Activated naive CD8-positive, alpha-beta T cell treated with anti-CD3 and anti-CD28 coated beads, Interleukin-2, amount 10 ng/mL, durations not matched to agents 7 days and 5 days (primary cell): Measurements from ENCODE around the gene SCYGR1. TPM values are rescaled to one million over a fixed set of nuclear protein-coding genes. Genes with fewer than 3 reads are reported as not detected.
"Not testable (repeated sequence)": the region's sequence is repeated elsewhere in the genome, so short reads cannot be mapped to it uniquely, and the experiment has no call there.

Experiments used
- ATAC-seq: fragments of 150-1000 bp; cut with Tn5 transposase; one replicate; pipeline ENCODE4 v1.10.0; 2021; ENCODE audit warnings: low read depth, moderate library complexity
- POLR2A ChIA-PET: fragments of 350-600 bp; sonication (Branson Sonifier 250); formaldehyde crosslinking; loops from one replicate; lab custom pipeline; 2021; ENCODE audit warnings: antibody characterized with exemption; lab: Charles Lee
- DNase-seq: peaks from one replicate; pipeline ENCODE4 v3.0.0; 2021
- H3K27ac Mint-ChIP-seq: one replicate; pipeline ENCODE4 v1.8.0; 2022; ENCODE audit warnings: mild to moderate bottlenecking, mixed read lengths
- H3K27me3 Mint-ChIP-seq: one replicate; pipeline ENCODE4 v1.8.0; 2022; ENCODE audit warnings: mild to moderate bottlenecking, moderate library complexity, mixed read lengths
- H3K36me3 Mint-ChIP-seq: one replicate; pipeline ENCODE4 v1.8.0; 2021; ENCODE audit warnings: mild to moderate bottlenecking, mixed read lengths
- H3K4me1 Mint-ChIP-seq: one replicate; pipeline ENCODE4 v1.8.0; 2021; ENCODE audit warnings: mixed read lengths
- H3K4me3 Mint-ChIP-seq: one replicate; pipeline ENCODE4 v1.8.0; 2022; ENCODE audit warnings: mild to moderate bottlenecking, moderate library complexity, mixed read lengths
- H3K9me3 Mint-ChIP-seq: one replicate; pipeline ENCODE4 v1.8.0; 2021; ENCODE audit warnings: mixed read lengths
- total RNA-seq, 2 experiments: library from RNA; stranded (reverse); gene quantifications; one replicate each; pipeline ENCODE4 v1.2.3, GENCODE V29; 2021

SCYGR1 gene
- total RNA-seq: not detected

- DNase-seq, H3K36me3 Mint-ChIP-seq, H3K4me3 Mint-ChIP-seq, ATAC-seq, POLR2A ChIA-PET, H3K4me1 Mint-ChIP-seq, H3K9me3 Mint-ChIP-seq, H3K27me3 Mint-ChIP-seq, H3K27ac Mint-ChIP-seq: not testable (repeated sequence)
Observed at GRCh38 chr2:227387583-227387982, at the start of gene SCYGR1. Gene SCYGR1, minus strand, starts transcription at chr2:227387949. Its CDS starts 0 bp downstream, at chr2:227387949.

GRCh38 chr2:227436436-227437174, 48.9 kb upstream of the SCYGR1 start:
- Mint-ChIP-seq H3K36me3 (peaks cover 11% of the 10 kb centered on the region), H3K27ac (no peak overlapping the region), H3K4me1 (no peaks in the 10 kb centered on the region), H3K4me3 (no peak overlapping the region), H3K9me3 (peaks cover 13% of the 10 kb centered on the region), H3K27me3 (no peaks in the 10 kb centered on the region)
- DNase-seq (no peak), ATAC-seq (no peak)
- POLR2A ChIA-PET: no interaction called here

- ATAC-seq (no peak), DNase-seq (no peak)
- Mint-ChIP-seq H3K9me3 (peaks cover 17% of the 10 kb centered on the region), H3K27ac (no peak overlapping the region), H3K27me3 (no peaks in the 10 kb centered on the region), H3K4me3 (no peak overlapping the region), H3K4me1 (no peaks in the 10 kb centered on the region), H3K36me3 (peaks cover 17% of the 10 kb centered on the region)
- POLR2A ChIA-PET: no interaction called here
Observed at GRCh38 chr2:227433171-227433570, 45.4 kb upstream of the SCYGR1 start.

GRCh38 chr2:227430639-227431038, 42.9 kb upstream of the SCYGR1 start:
- Mint-ChIP-seq H3K4me1 (no peaks in the 10 kb centered on the region), H3K36me3 (peaks cover 17% of the 10 kb centered on the region), H3K4me3 (no peak overlapping the region), H3K27me3 (no peaks in the 10 kb centered on the region), H3K27ac (no peak overlapping the region), H3K9me3 (peaks cover 17% of the 10 kb centered on the region)
- ATAC-seq: no peak
- DNase-seq: no peak
- POLR2A ChIA-PET: no interaction called here

GRCh38 chr2:227428731-227429285, 41.1 kb upstream of the SCYGR1 start:
- DNase-seq: no peak
- Mint-ChIP-seq H3K27ac (no peak overlapping the region), H3K36me3 (peaks cover 17% of the 10 kb centered on the region), H3K4me3 (no peak overlapping the region), H3K4me1 (no peaks in the 10 kb centered on the region), H3K9me3 (peaks cover 14% of the 10 kb centered on the region), H3K27me3 (no peaks in the 10 kb centered on the region)
- no peak for ATAC-seq
- POLR2A ChIA-PET: no interaction called here

GRCh38 chr2:227423656-227424499, 36.1 kb upstream of the SCYGR1 start:
- H3K4me1 Mint-ChIP-seq: no peaks in the 10 kb centered on the region
- H3K36me3 Mint-ChIP-seq: peaks cover 2% of the 10 kb centered on the region
- no peak overlapping the region for H3K27ac Mint-ChIP-seq
- ATAC-seq (no peak), DNase-seq (no peak)
- POLR2A ChIA-PET: interaction anchor here (0.6 kb wide), 1 partner anchor 1383 kb away, joined by 3 read pairs; no protein-coding TSS in a partner anchor
- no peak overlapping the region for H3K4me3 Mint-ChIP-seq
- H3K9me3 Mint-ChIP-seq: no peaks in the 10 kb centered on the region
- H3K27me3 Mint-ChIP-seq: no peaks in the 10 kb centered on the region

- DNase-seq: no peak
- Mint-ChIP-seq H3K9me3 (no peaks in the 10 kb centered on the region), H3K27ac (no peak overlapping the region), H3K4me3 (no peak overlapping the region), H3K4me1 (peaks cover 2% of the 10 kb centered on the region), H3K27me3 (no peaks in the 10 kb centered on the region), H3K36me3 (peaks cover 2% of the 10 kb centered on the region)
- ATAC-seq: no peak
- POLR2A ChIA-PET: no interaction called here
Observed at GRCh38 chr2:227420087-227421052, 32.6 kb upstream of the SCYGR1 start.

GRCh38 chr2:227416701-227417100, 29.0 kb upstream of the SCYGR1 start:
- peaks cover 2% of the 10 kb centered on the region for H3K36me3 Mint-ChIP-seq
- H3K27me3 Mint-ChIP-seq: no peaks in the 10 kb centered on the region
- peaks cover 17% of the 10 kb centered on the region for H3K4me1 Mint-ChIP-seq
- POLR2A ChIA-PET: no interaction called here
- DNase-seq (no peak), ATAC-seq (no peak)
- no peaks in the 10 kb centered on the region for H3K9me3 Mint-ChIP-seq
- H3K27ac Mint-ChIP-seq: no peak overlapping the region
- no peak overlapping the region for H3K4me3 Mint-ChIP-seq

- Mint-ChIP-seq H3K27me3 (no peaks in the 10 kb centered on the region), H3K27ac (no peak overlapping the region), H3K9me3 (no peaks in the 10 kb centered on the region), H3K36me3 (peaks cover 2% of the 10 kb centered on the region), H3K4me3 (no peak overlapping the region), H3K4me1 (peaks cover 26% of the 10 kb centered on the region)
- POLR2A ChIA-PET: interaction anchor here (0.7 kb wide), 1 partner anchor 10 kb away, joined by 3 read pairs; no protein-coding TSS in a partner anchor
- no peak for DNase-seq
- ATAC-seq: no peak
Observed at GRCh38 chr2:227415538-227416424, 28.0 kb upstream of the SCYGR1 start.

GRCh38 chr2:227414846-227415245, 27.1 kb upstream of the SCYGR1 start:
- no peaks in the 10 kb centered on the region for H3K36me3 Mint-ChIP-seq
- H3K4me3 Mint-ChIP-seq: no peak overlapping the region
- H3K27ac Mint-ChIP-seq: no peak overlapping the region
- peaks cover 26% of the 10 kb centered on the region for H3K4me1 Mint-ChIP-seq
- POLR2A ChIA-PET: no interaction called here
- no peaks in the 10 kb centered on the region for H3K27me3 Mint-ChIP-seq
- no peaks in the 10 kb centered on the region for H3K9me3 Mint-ChIP-seq
- DNase-seq: no peak
- no peak for ATAC-seq

- DNase-seq: no peak
- Mint-ChIP-seq H3K27ac (no peak overlapping the region), H3K4me1 (peaks cover 26% of the 10 kb centered on the region), H3K27me3 (no peaks in the 10 kb centered on the region), H3K36me3 (no peaks in the 10 kb centered on the region), H3K4me3 (no peak overlapping the region), H3K9me3 (no peaks in the 10 kb centered on the region)
- no peak for ATAC-seq
- POLR2A ChIA-PET: no interaction called here
Observed at GRCh38 chr2:227413371-227413770, 25.6 kb upstream of the SCYGR1 start.

- Mint-ChIP-seq H3K36me3 (no peaks in the 10 kb centered on the region), H3K27ac (no peak overlapping the region), H3K9me3 (no peaks in the 10 kb centered on the region), H3K4me3 (no peak overlapping the region), H3K4me1 (peaks cover 26% of the 10 kb centered on the region), H3K27me3 (no peaks in the 10 kb centered on the region)
- DNase-seq (no peak), ATAC-seq (no peak)
- POLR2A ChIA-PET: no interaction called here
Observed at GRCh38 chr2:227412877-227413276, 25.1 kb upstream of the SCYGR1 start.
